ENCODE data around the gene JDP2.

JDP2 gene

GRCh38 chr14:75491376-75491978 is 63.7 kb downstream of the JDP2 start:
- DNase-seq, result no peak

DNA sequence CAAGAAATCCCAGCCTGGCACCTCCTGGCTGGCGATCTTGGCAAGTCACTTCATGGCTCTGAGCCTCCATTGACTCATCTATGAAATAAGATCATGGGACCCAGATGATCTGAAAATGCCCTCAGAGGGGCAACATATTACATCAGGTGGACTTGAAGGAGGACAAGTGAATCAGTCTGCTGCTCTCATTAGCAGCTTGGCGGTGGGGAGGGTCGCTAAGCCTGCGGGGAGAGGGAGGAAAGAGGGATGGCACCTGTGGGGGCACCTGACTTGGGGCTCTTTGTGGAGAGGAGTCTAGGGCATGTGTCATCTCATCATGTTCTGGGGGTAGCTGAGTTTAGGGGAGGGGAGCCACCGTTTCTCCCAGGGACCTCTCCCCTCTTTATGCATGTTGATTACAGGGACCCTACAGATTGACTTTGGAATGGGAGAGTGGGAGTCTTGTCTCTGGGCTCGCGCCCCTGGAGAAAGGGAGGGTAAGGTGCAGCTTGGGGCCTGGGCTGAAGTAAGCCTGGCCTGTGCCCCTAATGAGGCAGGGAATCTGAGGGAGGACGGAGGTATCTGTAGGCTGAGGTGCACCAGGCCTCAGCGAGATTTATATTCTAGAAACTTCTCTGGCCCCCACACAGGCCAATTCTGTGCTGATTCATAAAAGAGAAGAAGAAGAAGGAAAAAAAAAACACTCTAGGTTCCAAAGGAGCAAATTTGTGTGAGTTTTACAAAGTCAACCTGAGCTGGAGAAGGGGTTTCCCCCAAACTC is 65.2 kb downstream of the JDP2 start:
- DNase-seq, result no peak

DNA sequence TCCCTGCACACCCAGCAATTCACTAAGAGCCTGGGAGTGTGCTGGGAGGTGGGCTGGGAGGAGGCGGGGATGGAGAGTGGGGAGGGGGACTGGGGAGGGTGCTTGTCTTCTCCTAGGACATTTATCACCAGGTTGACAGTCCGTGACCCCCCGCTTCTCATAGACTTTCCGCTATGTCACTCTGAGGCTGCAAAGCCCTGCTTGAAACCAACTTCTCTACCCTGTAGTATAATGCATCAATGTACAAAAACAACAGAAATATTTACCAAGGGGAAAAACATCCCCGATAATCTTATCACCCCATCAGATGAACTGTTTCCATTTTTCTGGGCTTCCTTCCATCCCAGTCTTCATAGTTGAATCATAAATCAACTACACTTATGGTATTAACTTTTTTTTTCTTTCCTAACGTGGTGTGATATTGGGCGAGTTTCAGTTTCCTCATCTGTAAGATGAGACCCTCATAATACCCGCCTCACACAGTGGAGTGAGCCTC is 65.8 kb downstream of the JDP2 start:
- no peak for DNase-seq

DNA sequence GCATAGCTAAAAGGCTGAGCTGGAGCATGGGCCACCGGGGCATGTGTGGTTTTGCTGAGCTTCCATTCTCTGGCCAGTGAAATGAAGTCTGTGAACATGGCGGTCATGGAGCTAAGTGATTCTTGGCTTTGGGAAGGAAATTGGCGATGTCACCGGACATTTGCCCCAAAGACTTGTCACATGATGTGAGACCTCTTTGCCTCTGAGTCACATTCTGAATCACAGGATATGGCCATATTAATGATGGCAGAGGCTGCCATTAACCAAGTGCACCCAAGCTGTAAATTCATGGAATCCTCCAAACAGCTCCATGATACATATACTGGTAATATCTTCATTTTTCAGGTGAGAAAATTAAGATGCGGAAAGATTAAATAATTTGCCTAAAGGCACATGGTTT is 67.1 kb downstream of the JDP2 start:
- DNase-seq, result no peak

- DNase-seq, result no peak
These were observed 67.6 kb downstream of the JDP2 start for GRCh38 chr14:75495399-75495798.

GRCh38 chr14:75495882-75496281 is 68.1 kb downstream of the JDP2 start:
- no peak for DNase-seq

- DNase-seq, result no peak
These were observed 68.9 kb downstream of the JDP2 start for GRCh38 chr14:75496755-75497154.

DNA sequence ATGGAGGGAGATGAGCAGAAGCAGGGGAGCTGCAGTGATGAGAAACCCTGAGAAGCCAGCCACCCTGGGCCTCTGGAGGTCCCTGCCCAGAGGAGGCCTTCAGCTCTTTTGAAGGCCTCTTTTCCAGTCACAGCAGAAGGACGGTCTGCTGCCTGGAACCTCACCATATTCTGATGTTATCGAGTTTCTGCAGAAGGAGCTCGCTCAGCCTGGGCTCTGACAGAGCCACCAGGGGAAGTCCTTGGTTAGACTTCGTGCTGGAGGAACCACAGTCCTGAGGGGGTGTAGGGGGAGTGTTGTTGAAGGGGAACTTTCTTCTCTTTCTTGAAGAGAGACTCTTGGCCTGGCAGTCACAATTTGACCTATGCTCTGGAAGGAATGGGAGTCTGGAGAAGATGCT is 69.4 kb downstream of the JDP2 start:
- DNase-seq, result peak; percentile 23 to 39

DNA sequence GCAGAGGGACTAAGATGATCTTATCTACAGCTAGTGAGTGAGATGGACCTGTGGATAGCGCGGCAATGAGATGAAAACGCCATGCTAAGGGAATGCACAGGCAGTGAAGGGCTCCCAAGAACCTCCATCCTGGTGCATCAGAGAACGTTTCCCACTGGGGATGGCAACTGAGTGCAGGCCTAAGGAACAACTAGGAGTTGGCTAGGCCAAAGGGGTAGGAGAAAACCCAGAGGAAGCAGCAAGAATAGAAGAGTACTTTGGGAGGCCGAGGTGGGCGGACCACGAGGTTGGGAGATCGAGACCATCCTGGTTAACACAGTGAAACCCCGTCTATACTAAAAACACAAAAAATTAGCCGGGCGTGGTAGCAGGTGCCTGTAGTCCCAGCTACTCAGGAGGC is 69.9 kb downstream of the JDP2 start:
- no peak for DNase-seq

- DNase-seq, result no peak
These were observed 71.5 kb downstream of the JDP2 start for GRCh38 chr14:75499084-75499875.

GRCh38 chr14:75501080-75501479 is 73.3 kb downstream of the JDP2 start:
- no peak for DNase-seq

DNA sequence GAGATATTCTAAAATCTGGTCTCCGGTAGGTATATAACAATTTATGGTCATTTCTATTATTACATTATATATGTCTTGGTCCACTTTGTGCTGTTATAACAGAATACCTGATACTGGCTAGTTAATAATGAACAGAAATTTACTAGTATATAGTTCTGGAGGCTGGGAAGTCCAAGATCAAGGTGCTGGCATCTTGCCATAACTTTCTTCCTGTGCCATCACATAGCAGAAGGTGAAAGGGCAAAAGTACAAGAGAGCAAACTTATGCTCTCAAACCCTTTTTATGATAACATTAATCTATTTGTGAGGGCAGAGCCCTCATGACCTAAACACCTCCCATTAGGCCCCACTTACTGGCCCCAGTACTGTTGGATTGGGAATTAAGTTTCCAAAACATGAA is 76.6 kb downstream of the JDP2 start:
- DNase-seq, result no peak

GRCh38 chr14:75506930-75507329 is 79.1 kb downstream of the JDP2 start:
- DNase-seq, result no peak

DNA sequence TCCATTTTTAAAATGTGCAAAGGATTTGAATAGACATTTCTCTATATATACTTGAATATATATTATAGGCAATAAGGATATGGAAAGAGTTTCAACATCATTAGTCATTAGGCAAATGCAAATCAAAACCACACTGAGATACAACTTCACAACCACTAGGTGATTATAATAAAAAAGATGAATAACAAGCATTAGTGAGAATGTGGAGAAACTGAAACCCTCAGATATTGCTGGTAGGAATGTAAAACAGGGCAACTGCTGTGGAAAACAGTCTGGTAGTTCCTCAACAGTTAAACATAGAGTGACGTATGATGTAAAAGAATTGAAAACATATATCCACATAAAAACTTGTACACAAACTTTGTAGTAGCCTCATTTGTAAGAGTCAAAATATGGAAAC is 82.7 kb downstream of the JDP2 start:
- no peak for DNase-seq

GRCh38 chr14:75511201-75511600 is 83.4 kb downstream of the JDP2 start:
- no peak for DNase-seq

- peak; percentile 20 to 65 for DNase-seq
These were observed 86.3 kb downstream of the JDP2 start for GRCh38 chr14:75513911-75514672.

DNA sequence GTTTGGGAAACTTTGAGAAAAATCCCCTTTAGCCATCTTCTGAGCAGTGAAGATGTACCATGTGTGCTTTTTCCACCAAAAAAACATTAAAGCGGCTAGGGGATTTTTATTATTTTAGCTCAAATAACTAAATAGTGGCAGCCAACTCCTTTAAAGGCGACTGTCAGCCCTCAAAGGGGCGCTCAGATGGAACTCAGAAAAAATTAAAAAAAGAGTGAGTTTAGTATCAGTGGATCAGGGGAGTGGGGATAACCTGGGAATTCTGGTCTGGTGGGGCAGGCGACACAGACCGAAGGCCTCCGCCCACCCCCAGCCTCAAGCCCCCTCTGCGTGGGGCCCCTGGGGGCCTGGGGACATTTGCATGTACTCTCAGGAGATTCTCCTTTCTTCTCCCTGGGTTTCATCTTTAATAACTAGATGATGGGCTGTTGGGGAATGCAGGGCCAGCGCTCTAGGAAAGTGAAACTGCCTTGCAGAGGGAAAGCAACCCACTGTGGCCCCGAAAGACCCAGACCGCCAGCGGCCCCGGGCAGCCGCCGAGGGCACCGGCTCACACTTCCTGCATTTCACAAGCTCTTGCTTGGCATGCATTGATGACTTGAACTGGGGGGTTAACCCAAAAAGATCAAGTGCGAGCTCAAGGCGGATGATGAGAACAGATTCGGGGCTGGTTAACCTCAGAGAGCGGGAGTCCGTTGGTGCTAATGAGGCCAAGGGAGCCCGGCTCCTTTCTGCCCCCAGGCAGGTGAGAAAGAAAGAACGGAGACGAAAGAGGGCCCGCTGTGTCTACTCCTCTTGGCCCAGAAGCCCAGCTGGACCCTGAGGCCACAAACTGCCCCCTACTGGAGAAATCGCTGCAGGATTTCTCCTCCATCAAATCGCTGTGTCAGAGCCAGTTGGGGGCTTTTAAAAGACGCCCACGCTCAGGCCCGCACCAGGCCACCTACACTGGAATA is 87.1 kb downstream of the JDP2 start:
- DNase-seq, result peak; percentile 56 to 65

DNA sequence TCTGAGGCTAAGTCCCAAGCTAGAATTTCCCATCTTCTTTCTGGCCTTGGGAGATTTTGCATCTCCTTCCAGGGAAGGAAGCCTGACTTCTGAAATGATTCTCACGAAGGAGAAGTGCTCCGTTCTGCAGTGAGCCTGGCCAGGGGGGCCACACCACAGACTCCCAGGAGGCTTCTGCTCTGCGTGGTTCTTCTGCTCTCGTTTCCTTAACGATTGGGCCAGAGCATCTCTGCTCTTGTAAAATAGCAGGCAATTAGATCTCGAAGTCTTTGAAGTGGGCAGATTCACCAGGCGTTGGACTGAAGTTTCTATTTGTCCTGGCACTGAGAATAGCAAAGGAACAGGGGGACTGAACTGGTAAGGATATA is 87.8 kb downstream of the JDP2 start:
- DNase-seq, result peak in 1 of 2 donors; percentile 49

DNA sequence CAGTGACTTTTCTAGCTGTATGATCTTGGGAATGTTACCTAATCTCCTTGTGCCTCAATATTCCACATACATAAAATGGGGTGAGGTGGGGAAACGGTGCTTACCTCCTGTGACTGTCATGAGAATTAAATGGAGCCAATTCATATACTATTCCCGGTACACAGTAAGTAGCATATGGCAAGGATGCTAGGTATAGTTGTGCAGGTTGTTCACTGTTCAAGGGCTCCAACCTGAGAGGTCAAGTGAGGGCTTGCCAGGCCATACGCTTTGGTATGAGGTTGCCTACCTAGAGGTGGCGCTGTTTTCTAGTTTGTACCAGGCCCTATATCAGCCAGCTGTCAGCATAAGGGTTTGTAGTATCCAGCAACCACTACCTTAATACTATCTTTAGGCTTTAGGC is 90.8 kb downstream of the JDP2 start:
- DNase-seq, result peak; percentile 47 to 57

DNA sequence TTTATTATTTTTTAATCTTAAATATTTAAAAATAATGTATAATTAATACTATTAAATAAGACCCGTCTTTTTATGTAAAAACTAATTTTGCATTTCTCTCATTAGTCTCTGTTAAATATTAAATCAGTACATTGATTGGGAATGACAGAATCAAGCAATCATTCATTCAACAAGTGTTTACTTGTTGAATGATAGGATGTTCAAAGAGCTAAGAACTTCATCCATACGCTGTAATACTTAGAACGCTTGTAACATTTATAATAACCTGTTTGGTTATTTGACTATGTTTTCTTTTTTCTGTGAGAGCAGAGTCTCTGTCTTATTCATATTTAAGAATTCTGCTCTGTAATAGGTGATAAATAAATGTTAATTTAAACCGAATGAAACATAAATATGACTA is 91.6 kb downstream of the JDP2 start:
- no peak for DNase-seq

DNA sequence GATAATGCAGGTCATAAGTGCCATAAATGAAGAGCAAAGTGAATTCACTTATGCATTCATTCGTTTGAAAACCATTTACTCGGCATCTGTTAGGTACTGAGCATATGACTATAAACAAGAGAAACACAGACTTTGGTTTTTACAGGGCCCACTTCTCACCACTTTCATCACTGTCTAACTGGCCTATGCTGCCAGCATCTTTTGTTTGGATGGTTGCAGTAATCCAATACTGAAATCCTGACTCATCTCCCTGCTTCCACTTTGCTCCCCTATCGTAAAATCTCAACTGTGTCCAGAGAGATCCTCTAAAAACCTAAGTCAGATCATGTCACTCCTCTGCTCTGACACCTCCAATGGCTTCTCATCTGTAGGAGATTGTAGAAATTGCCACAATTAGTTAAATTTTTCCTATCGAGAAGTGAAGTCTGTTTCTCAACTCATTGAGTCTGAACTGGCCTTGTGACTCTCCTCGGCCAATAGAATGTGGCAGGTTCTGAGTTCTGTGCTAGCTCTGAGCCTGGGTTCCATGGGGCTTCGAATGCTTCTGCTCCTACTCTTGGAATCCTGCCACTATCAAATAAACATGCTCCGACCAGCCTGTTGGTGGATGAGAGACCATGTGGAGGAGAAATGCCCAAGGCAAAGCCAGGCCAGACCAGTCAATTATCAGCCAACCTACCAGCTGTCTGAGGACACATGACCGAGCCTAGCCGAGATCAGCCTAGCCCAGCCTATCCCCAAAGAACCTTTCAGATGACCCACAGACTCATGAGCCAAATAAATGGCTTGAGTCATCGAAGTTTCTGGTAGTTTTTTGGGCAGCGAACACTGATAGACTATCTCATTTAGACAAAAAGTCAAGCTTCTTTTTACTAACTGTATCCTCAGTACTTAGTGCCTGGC is 92.3 kb downstream of the JDP2 start:
- no peak for DNase-seq

Data from CD4-positive, alpha-beta T cell treated with Interleukin-4 for 1 hour (primary cell).